Dermis lymphatic vessel endothelial cell (primary cell): ENCODE results near the gene FAM217A. TPM values are rescaled to one million over a fixed set of nuclear protein-coding genes. Genes with fewer than 3 reads are reported as not detected.

ENCODE experiments used
- total RNA-seq: library from RNA; depleted of rRNA; stranded (reverse); fragments of >200 nt; gene quantifications from 2 replicates; pipeline ENCODE4 v1.2.1, GENCODE V29; 2014

Gene FAM217A
- not detected in 2 replicates for total RNA-seq

DNA sequence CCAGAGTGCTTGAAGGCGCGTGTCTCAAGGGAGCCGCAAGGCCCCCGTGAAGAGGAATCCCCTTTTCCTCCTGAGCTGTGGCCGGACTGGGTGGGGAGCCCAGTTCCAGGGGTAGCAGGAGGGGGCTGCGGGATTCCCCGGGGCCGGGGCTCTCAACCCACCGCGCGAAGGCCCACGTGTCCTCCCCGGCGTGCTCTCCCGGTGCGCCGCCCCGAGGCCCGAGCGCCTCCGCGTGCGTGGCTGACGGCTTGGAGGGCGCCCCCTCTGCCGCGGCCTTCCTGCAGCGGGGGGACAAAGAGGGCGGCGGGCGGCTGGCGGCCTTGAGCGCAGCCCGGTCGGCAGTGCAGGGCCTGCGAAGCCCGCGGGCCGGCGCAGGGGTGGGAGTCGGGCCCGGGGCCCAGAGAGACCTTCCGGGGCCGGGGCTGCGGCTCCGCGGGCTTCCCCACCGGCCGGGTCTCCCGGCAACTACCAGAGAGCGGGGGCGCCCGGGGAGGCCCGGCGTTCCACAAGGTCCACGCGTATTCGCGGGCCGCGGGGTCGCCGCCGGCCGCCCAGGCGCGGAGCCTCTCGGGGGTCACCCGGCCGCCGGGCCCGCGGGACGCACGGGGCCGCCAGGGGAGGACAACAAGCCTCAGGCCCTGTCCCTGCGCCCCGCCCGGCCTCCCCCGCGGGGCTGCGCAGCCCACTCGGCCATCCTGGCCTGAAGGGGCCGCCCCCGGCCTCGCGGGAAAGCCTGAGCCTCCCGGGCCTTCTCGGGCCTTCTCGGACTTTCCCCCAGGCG lies at the start of gene FAM217A:
Gene FAM217A, minus strand, starts transcription at position 447 of the 781 bp plus-strand sequence. CDS start 1,723 bp downstream, outside the sequence.

Other genes with a start within 250 kb of the FAM217A start
- gene FAM50B, start 229.8 kb downstream of the FAM217A start, total RNA-seq = 5.3 TPM in 2 replicates
- gene ECI2, start 56.4 kb upstream of the FAM217A start, total RNA-seq = 64.5 and 82.8 TPM in 2 replicates